AML-193 (cell line): ENCODE measurements around the gene AKAP5.
A peak's percentile ranks its signal among the peaks of the same experiment; 100 is the strongest.
"Not testable (repeated sequence)": the region's sequence is repeated elsewhere in the genome, so short reads cannot be mapped to it uniquely, and the experiment has no call there.

Source experiments
- DNase-seq, 2 experiments: peaks; one replicate each; lab custom pipeline; 2025; lab: John Stamatoyannopoulos, UW

The AKAP5 gene

DNA sequence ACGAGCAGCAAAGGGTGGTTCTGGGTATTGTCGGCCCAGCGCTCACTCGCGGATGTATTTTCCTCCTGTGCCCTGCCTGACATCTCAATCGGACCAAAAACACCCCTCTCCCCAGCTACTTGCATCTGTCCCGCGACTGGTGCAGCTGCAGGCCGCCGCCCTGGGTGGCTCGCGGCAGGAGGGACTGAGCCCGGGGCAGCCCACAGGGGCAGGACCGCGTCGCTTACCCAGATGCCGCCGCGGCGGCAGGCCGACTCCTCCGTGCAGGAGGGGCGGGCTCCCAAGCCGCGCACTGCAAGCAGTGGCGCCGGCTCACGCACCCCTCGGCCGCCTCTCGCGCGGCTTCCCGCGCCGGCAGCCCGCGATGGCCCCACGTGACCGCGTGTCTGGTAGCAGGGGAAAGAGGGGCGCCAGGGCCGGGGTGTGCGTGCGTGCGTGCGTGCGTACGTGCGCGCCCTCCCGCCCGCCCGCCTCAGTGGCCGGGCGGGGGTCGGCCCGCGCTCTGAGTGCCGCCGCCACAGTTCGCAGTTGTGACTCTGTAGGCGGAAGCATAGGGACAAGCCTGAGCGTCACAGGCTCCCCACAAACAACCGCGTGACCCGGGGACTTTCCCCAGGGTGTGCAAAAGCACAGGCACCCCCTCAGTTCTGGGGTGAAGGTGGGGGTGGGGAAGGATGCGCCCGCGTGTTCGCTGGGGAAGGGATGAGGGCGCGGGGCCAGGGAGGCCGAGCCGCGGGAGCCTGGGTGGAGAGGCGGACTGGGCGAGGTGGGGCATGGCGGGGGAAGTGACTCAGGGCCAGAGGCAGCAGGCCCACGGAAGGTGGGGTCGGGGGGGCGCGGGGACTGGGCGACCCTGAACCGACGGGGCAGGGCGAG, 38.4 kb downstream of the AKAP5 start, which contains the start of gene ZBTB25:
Gene ZBTB25 (minus strand): TSS at position 405 of the 876 bp plus-strand sequence. CDS start 13,305 bp downstream, outside the sequence.
- DNase-seq = peak; percentile 85 to 88

GRCh38 chr14:64504310-64504896, 39.1 kb downstream of the AKAP5 start, which contains the start of gene ZBTB1:
TSS of gene ZBTB1 (plus strand) at chr14:64504770. CDS start at chr14:64521505, 16,735 bp downstream.
- peak; percentile 42 to 57 for DNase-seq

- DNase-seq = peak; percentile 71 to 77
Observed at GRCh38 chr14:64504897-64505794, 39.8 kb downstream of the AKAP5 start.

GRCh38 chr14:64506721-64507120, 41.4 kb downstream of the AKAP5 start:
- DNase-seq = no peak

DNA sequence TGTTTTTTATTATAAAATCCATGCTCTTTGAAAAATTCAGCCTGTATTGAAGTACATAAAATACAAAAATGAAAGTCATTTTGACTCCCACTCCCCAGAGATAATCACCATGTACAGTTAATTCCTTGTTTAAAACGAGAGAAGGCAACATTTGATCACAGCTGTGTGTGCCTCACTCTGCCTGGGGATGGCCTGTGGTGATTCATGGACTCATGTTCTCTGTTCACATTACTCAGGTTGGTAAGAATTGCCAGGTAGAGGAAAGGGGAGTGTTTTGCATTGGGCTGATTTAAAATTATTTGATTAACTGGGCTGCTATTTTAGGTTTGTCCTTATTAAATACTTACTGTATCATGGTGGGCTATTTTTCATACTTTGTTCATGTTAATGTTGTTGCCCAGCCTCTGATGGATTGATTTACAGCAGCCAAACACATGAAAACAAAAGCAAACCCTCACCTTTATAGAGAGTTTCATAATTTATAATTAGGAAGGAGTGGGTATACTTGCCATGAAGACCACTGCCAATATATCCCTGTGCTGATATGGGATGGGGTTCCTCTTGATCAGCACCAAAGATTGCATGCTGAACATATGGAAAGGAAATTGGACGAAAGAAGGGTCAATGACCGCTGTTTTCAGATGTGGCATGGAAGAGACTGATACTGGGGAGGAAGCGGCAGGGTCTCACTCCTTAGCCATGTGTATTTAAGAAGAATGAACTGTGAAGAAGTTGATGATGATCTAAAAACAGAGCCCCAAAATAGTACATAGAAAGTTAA, 42.3 kb downstream of the AKAP5 start:
- no peak for DNase-seq

DNA sequence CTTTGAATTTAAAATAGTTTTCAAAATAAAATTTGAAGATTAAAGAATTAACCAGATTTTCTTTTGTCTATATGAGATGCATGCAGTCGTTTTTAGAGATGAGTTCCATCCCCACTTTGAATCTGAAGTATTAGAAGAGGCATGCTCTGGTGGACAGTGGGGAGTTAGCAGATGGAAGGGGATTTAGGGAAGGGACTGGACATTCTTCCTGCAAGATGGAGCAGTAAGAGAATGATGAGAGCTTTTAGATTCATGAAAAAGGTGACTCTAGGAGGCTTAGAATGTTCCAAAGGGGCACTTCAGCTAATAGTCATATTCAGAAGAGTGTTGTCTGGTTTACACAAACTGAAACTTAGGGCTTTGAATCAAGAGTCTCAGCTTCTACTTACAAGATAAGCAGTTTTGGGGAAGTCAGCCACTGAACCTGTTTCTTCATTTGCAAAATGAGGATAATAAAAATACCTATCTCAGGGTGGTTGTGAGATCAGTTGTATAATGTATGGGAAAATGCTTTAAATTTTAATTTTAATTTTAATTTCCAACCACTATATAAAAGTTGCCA, 43.0 kb downstream of the AKAP5 start:
- DNase-seq = peak; percentile 11 to 30

GRCh38 chr14:64509036-64509435, 43.7 kb downstream of the AKAP5 start:
- DNase-seq = no peak

GRCh38 chr14:64510825-64511671, 45.7 kb downstream of the AKAP5 start:
- DNase-seq = peak; percentile 69 to 88

DNA sequence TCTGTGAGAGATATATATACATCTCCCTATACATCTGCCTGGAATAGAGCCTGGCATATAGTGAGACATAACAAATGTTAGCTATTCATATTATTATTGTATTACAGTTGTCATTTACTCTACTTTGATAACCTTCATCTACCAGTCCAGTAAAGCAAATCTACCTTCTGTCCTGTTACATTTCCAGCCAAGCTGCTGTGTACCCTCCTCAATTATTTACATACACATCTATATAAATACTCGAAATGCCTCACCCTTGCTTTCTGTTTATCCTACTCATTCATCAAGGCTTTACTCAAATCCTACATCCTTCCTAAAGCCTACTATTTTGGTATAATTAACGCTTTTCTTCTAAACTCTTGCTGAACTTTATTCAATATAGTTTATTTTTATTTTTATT, 48.0 kb downstream of the AKAP5 start:
- no peak for DNase-seq

- DNase-seq = no peak
Observed at GRCh38 chr14:64515053-64515452, 49.8 kb downstream of the AKAP5 start.

DNA sequence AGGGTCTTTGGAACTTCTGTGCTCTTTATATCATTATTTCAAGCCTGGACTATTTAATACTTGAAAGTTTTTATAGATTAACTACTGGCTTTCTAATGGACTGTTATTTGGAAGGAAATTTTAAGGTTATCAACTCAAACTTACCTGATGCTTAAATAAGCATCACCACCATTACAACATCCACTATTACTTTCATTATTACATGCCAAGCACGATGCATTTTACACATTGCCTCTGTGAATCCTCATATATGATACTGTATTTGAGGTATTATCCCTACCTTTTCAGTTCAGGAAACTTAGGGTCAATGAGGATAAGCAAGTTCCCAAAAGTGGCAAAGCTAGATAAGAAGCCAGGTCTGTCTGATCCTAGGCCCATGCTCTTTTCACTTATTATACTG, 51.7 kb downstream of the AKAP5 start:
- DNase-seq = no peak

GRCh38 chr14:64517667-64518066, 52.4 kb downstream of the AKAP5 start:
- DNase-seq = not testable (repeated sequence)

DNA sequence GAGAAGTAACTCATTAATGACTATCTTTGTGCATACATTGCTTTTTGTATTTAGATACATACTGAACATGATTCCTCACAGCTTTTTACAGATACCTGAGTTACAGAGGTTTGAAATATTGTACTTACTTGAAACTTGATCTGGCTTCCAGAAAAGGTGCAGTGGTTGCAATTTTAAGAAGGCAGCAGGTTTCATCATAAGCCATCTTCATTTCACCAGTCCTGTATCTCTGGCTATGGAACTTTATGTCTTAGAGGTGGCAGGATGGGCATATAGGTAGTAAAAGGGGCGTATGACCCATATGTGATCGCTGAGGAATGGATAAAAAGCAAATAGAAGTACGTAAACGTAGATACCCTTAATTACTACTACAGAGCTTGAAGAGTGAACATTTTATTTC, 52.9 kb downstream of the AKAP5 start:
- no peak for DNase-seq

GRCh38 chr14:64520699-64521098, 55.4 kb downstream of the AKAP5 start:
- no peak for DNase-seq

DNA sequence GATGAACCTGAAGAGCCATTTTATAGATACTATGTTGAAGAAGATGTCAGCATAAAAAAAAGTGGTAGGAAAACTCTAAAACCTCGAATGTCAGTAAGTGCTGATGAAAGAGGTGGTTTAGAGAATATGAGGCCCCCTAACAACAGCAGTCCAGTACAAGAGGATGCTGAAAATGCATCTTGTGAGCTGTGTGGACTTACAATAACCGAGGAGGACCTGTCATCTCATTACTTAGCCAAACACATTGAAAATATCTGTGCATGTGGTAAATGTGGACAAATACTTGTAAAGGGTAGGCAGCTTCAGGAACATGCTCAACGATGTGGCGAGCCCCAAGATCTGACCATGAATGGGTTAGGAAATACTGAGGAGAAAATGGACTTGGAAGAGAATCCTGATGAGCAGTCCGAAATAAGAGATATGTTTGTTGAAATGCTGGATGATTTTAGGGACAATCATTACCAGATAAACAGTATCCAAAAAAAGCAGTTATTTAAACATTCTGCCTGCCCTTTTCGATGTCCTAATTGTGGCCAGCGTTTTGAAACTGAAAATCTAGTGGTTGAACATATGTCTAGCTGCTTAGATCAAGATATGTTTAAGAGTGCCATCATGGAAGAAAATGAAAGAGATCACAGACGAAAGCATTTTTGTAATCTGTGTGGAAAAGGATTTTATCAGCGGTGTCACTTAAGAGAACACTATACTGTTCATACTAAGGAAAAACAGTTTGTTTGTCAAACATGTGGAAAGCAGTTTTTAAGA, 57.5 kb downstream of the AKAP5 start:
- no peak for DNase-seq
